Measurements from ENCODE around the gene STON2. TPM values are rescaled to one million over a fixed set of nuclear protein-coding genes. Genes with fewer than 3 reads are reported as not detected.
A peak's percentile ranks its signal among the peaks of the same experiment; 100 is the strongest.

STON2 gene
- total RNA-seq, 1 experiment from 2014 or later = 23.5 TPM

- Mint-ChIP-seq H3K27me3 (ENCODE audit: insufficient read depth, unreplicated experiment) (no peaks in the 10 kb centered on the region), H3K27ac (ENCODE audit: low read depth, unreplicated experiment) (no peak overlapping the region), H3K4me3 (ENCODE audit: unreplicated experiment) (no peak overlapping the region), H3K4me1 (ENCODE audit: insufficient read depth, unreplicated experiment) (peaks cover 16% of the 10 kb centered on the region), H3K36me3 (ENCODE audit: insufficient read depth, unreplicated experiment) (peaks cover 14% of the 10 kb centered on the region), H3K9me3 (ENCODE audit: unreplicated experiment) (no peaks in the 10 kb centered on the region)
- no peak for TF ChIP-seq CTCF (IDR thresholded peaks at IDR 0.05; ENCODE audit: unreplicated experiment)
- POLR2A ChIA-PET = interaction anchor here (0.9 to 1.9 kb wide), 2 partner anchors 131 to 133 kb away, joined by 5 to 7 read pairs; no protein-coding TSS in a partner anchor
- CTCF ChIA-PET = interaction anchor here (0.7 to 2.3 kb wide), 3 partner anchors 31 to 148 kb away, joined by 3 to 8 read pairs (median 5); no protein-coding TSS in a partner anchor
- intact Hi-C loops (cut with micrococcal nuclease) = no loop called here
- no TSS peak for BruUV-seq (replicated peaks)
- DNase-seq (ENCODE audit: unreplicated experiment) = no peak
Measured at GRCh38 chr14:81305065-81305464, 95.1 kb downstream of the STON2 start.

- Mint-ChIP-seq H3K4me1 (ENCODE audit: insufficient read depth, unreplicated experiment) (peaks cover 16% of the 10 kb centered on the region), H3K27ac (ENCODE audit: low read depth, unreplicated experiment) (peak overlapping the region; percentile 20), H3K9me3 (ENCODE audit: unreplicated experiment) (no peaks in the 10 kb centered on the region), H3K27me3 (ENCODE audit: insufficient read depth, unreplicated experiment) (no peaks in the 10 kb centered on the region), H3K4me3 (ENCODE audit: unreplicated experiment) (no peak overlapping the region), H3K36me3 (ENCODE audit: insufficient read depth, unreplicated experiment) (peaks cover 20% of the 10 kb centered on the region)
- ChIA-PET POLR2A (interaction anchor here (0.6 to 1.2 kb wide), 3 partner anchors 11 to 45 kb away, joined by 3 read pairs; no protein-coding TSS in a partner anchor), CTCF (interaction anchor here (1.0 to 1.3 kb wide), 2 partner anchors 9 to 122 kb away, joined by 3 read pairs; no protein-coding TSS in a partner anchor)
- TF ChIP-seq CTCF (IDR thresholded peaks at IDR 0.05; ENCODE audit: unreplicated experiment) = no peak
- intact Hi-C loops (cut with micrococcal nuclease) = no loop called here
- BruUV-seq (replicated peaks) = no TSS peak
- DNase-seq (ENCODE audit: unreplicated experiment) = no peak
Measured at GRCh38 chr14:81303258-81303935, 96.7 kb downstream of the STON2 start.

GRCh38 chr14:81302638-81303037 lies 97.5 kb downstream of the STON2 start:
- ChIA-PET CTCF (interaction anchor here (1.3 kb wide), 1 partner anchor 10 kb away, joined by 3 read pairs; no protein-coding TSS in a partner anchor), POLR2A (interaction anchor here (1.8 to 2.4 kb wide), 2 partner anchors 61 to 133 kb away, joined by 7 read pairs; no protein-coding TSS in a partner anchor)
- Mint-ChIP-seq H3K27me3 (ENCODE audit: insufficient read depth, unreplicated experiment) (no peaks in the 10 kb centered on the region), H3K36me3 (ENCODE audit: insufficient read depth, unreplicated experiment) (peaks cover 23% of the 10 kb centered on the region), H3K27ac (ENCODE audit: low read depth, unreplicated experiment) (peak overlapping the region; percentile 20), H3K4me3 (ENCODE audit: unreplicated experiment) (no peak overlapping the region), H3K9me3 (ENCODE audit: unreplicated experiment) (no peaks in the 10 kb centered on the region), H3K4me1 (ENCODE audit: insufficient read depth, unreplicated experiment) (peaks cover 16% of the 10 kb centered on the region)
- intact Hi-C loops (cut with micrococcal nuclease) = no loop called here
- TF ChIP-seq CTCF (IDR thresholded peaks at IDR 0.05; ENCODE audit: unreplicated experiment) = no peak
- DNase-seq (ENCODE audit: unreplicated experiment) = no peak
- BruUV-seq (replicated peaks) = no TSS peak

- Mint-ChIP-seq H3K9me3 (ENCODE audit: unreplicated experiment) (no peaks in the 10 kb centered on the region), H3K27me3 (ENCODE audit: insufficient read depth, unreplicated experiment) (no peaks in the 10 kb centered on the region), H3K4me1 (ENCODE audit: insufficient read depth, unreplicated experiment) (peaks cover 16% of the 10 kb centered on the region), H3K27ac (ENCODE audit: low read depth, unreplicated experiment) (no peak overlapping the region), H3K36me3 (ENCODE audit: insufficient read depth, unreplicated experiment) (peaks cover 27% of the 10 kb centered on the region), H3K4me3 (ENCODE audit: unreplicated experiment) (no peak overlapping the region)
- no TSS peak for BruUV-seq (replicated peaks)
- CTCF ChIA-PET = interaction anchor here (0.7 to 1.8 kb wide), 4 partner anchors 13 to 151 kb away, joined by 3 to 6 read pairs (median 3); no protein-coding TSS in a partner anchor
- no peak for DNase-seq (ENCODE audit: unreplicated experiment)
- TF ChIP-seq CTCF (IDR thresholded peaks at IDR 0.05; ENCODE audit: unreplicated experiment) = no peak
- POLR2A ChIA-PET = interaction anchor here (1.1 to 2.4 kb wide), 10 partner anchors 9 to 231 kb away, joined by 3 to 14 read pairs (median 4); no protein-coding TSS in a partner anchor
- intact Hi-C loops (cut with micrococcal nuclease) = no loop called here
Measured at GRCh38 chr14:81301813-81302212, 98.3 kb downstream of the STON2 start.
